SJCRH30 (cell line): Measurements from ENCODE around the gene IL1RL2. TPM values are rescaled to one million over a fixed set of nuclear protein-coding genes. Genes with fewer than 3 reads are reported as not detected.

Source experiments
- DNase-seq, 2 experiments: peaks; one replicate each; pipeline ENCODE4 v3.0.0-alpha.2; 2015 to 2020
- H3K27ac ChIP-seq: fragments of 250-450 bp; sonication (Bioruptor Pico); 2 replicates; pipeline ENCODE4 v1.5.1; 2020; ENCODE audit warnings: mild to moderate bottlenecking, moderate library complexity
- H3K27me3 ChIP-seq: fragments of 250-450 bp; sonication (Bioruptor Pico); 2 replicates; pipeline ENCODE4 v1.5.1; 2020; ENCODE audit warnings: mild to moderate bottlenecking, moderate library complexity
- H3K36me3 ChIP-seq: fragments of 250-450 bp; sonication (Bioruptor Pico); 2 replicates; pipeline ENCODE4 v1.5.1; 2020; ENCODE audit warnings: mild to moderate bottlenecking, moderate library complexity
- H3K4me1 ChIP-seq: fragments of 250-450 bp; sonication (Bioruptor Pico); 2 replicates; pipeline ENCODE4 v1.5.1; 2020; ENCODE audit warnings: mild to moderate bottlenecking, moderate library complexity
- H3K4me3 ChIP-seq: fragments of 250-450 bp; sonication (Bioruptor Pico); 2 replicates; pipeline ENCODE4 v1.5.1; 2020; ENCODE audit warnings: mild to moderate bottlenecking, moderate library complexity
- H3K9me3 ChIP-seq: fragments of 250-450 bp; sonication (Bioruptor Pico); replicated peaks from 2 replicates; pipeline ENCODE4 v1.5.1; 2020; ENCODE audit warnings: mild to moderate bottlenecking, moderate library complexity
- total RNA-seq: library from RNA; depleted of rRNA; stranded (reverse); fragments of >200 nt; shearing (Covaris generic); gene quantifications from 2 replicates; pipeline ENCODE4 v1.2.3, GENCODE V29; 2014; rRNA removed

Gene IL1RL2
- total RNA-seq: not detected in 2 replicates

- Histone ChIP-seq H3K4me1 (no peaks in the 10 kb centered on the region), H3K36me3 (no peaks in the 10 kb centered on the region), H3K9me3 (no peaks in the 10 kb centered on the region), H3K27me3 (0 out of 2 replicates have a peak, but pooled peaks cover 3% of the 10 kb centered on the region), H3K4me3 (no peak within 1 kb of the TSS), H3K27ac (no peak within 1 kb of the TSS)
- DNase-seq: no peak
These were observed at the start of gene IL1RL2 for GRCh38 chr2:102186791-102187495. IL1RL2 (plus strand) TSS chr2:102187023; CDS start chr2:102187868, 845 bp downstream.

DNA sequence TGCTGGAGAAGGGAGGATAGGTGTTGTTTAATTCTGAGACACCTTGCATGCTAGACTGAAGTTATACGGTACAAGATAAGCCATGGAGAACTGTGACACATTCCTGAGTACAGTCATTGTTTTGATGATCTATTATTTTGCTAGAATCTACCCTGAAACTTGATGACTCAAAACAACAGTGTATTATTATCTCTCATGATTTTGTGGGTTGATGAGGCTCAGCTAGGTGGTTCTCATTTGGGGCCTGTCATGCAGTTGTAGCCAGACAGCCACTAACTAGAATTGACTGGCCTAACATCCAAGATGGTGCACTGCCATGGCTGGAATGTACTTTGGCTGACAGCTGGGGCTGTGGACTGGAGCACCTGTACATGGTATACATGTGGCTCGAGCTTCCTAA, 49.7 kb upstream of the IL1RL2 start:
- no peaks in the 10 kb centered on the region for H3K9me3 ChIP-seq
- H3K36me3 ChIP-seq: no peaks in the 10 kb centered on the region
- H3K27ac ChIP-seq: no peak overlapping the region
- DNase-seq: no peak
- H3K4me1 ChIP-seq: no peaks in the 10 kb centered on the region
- H3K4me3 ChIP-seq: no peak overlapping the region
- H3K27me3 ChIP-seq: no peaks in the 10 kb centered on the region

DNA sequence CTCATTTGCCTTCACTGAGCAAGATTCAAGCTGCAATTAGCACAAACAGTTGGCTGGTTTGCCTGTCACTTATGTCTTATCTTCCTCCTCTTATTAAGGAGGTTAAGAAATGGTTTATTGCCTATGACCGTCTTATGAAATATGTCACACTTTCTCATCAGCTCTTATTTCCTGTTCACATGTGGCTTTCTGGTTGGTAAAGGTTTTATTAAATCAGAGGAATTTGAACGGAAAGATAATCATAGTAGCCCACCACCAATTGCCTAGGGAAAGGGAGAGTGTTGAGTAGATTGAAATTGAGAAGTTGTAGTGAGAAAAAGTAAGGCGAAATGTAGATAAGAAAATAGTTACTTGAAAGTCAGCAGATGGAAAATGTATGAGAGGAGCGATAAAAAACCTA, 48.5 kb upstream of the IL1RL2 start:
- Histone ChIP-seq H3K4me1 (no peaks in the 10 kb centered on the region), H3K27ac (no peak overlapping the region), H3K9me3 (no peaks in the 10 kb centered on the region), H3K4me3 (no peak overlapping the region), H3K27me3 (no peaks in the 10 kb centered on the region), H3K36me3 (no peaks in the 10 kb centered on the region)
- no peak for DNase-seq

GRCh38 chr2:102139851-102140250, 47.0 kb upstream of the IL1RL2 start:
- no peak overlapping the region for H3K4me3 ChIP-seq
- no peaks in the 10 kb centered on the region for H3K27me3 ChIP-seq
- no peaks in the 10 kb centered on the region for H3K4me1 ChIP-seq
- no peaks in the 10 kb centered on the region for H3K9me3 ChIP-seq
- no peak overlapping the region for H3K27ac ChIP-seq
- DNase-seq: no peak
- no peaks in the 10 kb centered on the region for H3K36me3 ChIP-seq

GRCh38 chr2:102140377-102140776, 46.4 kb upstream of the IL1RL2 start:
- Histone ChIP-seq H3K27ac (no peak overlapping the region), H3K4me1 (no peaks in the 10 kb centered on the region), H3K9me3 (no peaks in the 10 kb centered on the region), H3K4me3 (no peak overlapping the region), H3K36me3 (no peaks in the 10 kb centered on the region), H3K27me3 (no peaks in the 10 kb centered on the region)
- DNase-seq: no peak

- Histone ChIP-seq H3K27ac (no peak overlapping the region), H3K4me3 (no peak overlapping the region), H3K9me3 (no peaks in the 10 kb centered on the region), H3K36me3 (no peaks in the 10 kb centered on the region), H3K27me3 (no peaks in the 10 kb centered on the region), H3K4me1 (no peaks in the 10 kb centered on the region)
- no peak for DNase-seq
These were observed 45.5 kb upstream of the IL1RL2 start for GRCh38 chr2:102141011-102141943.

- H3K4me3 ChIP-seq: no peak within 1 kb of the TSS
- no peaks in the 10 kb centered on the region for H3K36me3 ChIP-seq
- no peaks in the 10 kb centered on the region for H3K27me3 ChIP-seq
- H3K4me1 ChIP-seq: no peaks in the 10 kb centered on the region
- no peak within 1 kb of the TSS for H3K27ac ChIP-seq
- no peaks in the 10 kb centered on the region for H3K9me3 ChIP-seq
- no peak for DNase-seq
These were observed 44.6 kb upstream of the IL1RL2 start, which contains the start of gene IL1R1 for GRCh38 chr2:102141970-102142828. IL1R1 (plus strand) TSS chr2:102142746; CDS start chr2:102157725, 14,979 bp downstream.

GRCh38 chr2:102142829-102143449, 43.9 kb upstream of the IL1RL2 start:
- DNase-seq: no peak
- H3K9me3 ChIP-seq: no peaks in the 10 kb centered on the region
- no peak overlapping the region for H3K27ac ChIP-seq
- no peaks in the 10 kb centered on the region for H3K4me1 ChIP-seq
- H3K4me3 ChIP-seq: no peak overlapping the region
- H3K27me3 ChIP-seq: no peaks in the 10 kb centered on the region
- no peaks in the 10 kb centered on the region for H3K36me3 ChIP-seq

DNA sequence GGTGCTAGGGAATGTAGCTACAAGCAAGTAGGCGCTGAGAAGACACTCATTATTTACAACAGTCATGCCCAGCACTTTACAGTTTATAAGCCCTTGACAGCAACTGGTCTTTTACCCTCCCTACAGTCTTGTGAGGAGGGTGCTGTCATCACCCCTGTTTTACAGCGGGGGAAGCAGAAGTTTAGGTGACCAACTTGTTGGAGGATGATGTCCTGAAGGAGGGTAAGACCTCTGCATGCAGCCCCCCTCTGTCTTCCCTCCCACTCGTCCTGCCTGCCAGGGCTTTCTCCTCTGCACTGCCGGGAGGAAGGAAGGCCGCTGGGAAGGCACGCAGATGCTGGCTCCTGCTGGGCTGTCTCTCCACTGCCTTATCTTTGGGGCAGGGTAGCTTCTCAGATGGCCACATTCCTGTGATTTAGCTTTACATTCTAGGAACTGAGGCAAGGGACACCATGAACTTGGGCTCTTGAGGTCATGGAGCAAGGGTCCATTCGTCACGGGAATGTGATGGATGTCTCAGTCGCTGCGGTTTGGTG, 43.3 kb upstream of the IL1RL2 start:
- no peak for DNase-seq
- Histone ChIP-seq H3K27ac (no peak overlapping the region), H3K27me3 (no peaks in the 10 kb centered on the region), H3K9me3 (no peaks in the 10 kb centered on the region), H3K36me3 (no peaks in the 10 kb centered on the region), H3K4me1 (no peaks in the 10 kb centered on the region), H3K4me3 (no peak overlapping the region)

DNA sequence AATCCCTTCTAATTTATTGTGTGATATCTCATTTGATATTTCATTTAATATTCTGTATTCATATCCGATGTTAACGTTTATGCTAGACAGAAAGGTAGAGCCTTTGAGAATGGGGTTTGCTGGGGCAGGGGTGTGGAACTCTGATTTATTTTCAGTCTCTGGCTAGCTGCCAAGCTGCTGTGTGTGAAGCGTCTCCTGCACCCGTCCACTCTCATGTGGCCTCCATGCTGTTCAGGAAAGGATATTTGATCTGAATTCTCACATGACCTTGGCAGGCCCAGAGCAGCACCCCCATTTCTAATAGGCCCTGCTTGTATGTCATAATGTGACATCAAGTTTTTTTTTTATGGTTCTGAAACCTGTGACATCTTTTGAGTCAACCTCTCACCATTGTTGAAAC, 42.7 kb upstream of the IL1RL2 start:
- no peaks in the 10 kb centered on the region for H3K9me3 ChIP-seq
- no peak overlapping the region for H3K27ac ChIP-seq
- no peak overlapping the region for H3K4me3 ChIP-seq
- no peaks in the 10 kb centered on the region for H3K27me3 ChIP-seq
- DNase-seq: no peak
- H3K4me1 ChIP-seq: no peaks in the 10 kb centered on the region
- no peaks in the 10 kb centered on the region for H3K36me3 ChIP-seq

GRCh38 chr2:102145107-102145506, 41.7 kb upstream of the IL1RL2 start:
- H3K36me3 ChIP-seq: no peaks in the 10 kb centered on the region
- H3K9me3 ChIP-seq: no peaks in the 10 kb centered on the region
- H3K4me1 ChIP-seq: no peaks in the 10 kb centered on the region
- no peak for DNase-seq
- H3K27me3 ChIP-seq: no peaks in the 10 kb centered on the region
- H3K27ac ChIP-seq: no peak overlapping the region
- H3K4me3 ChIP-seq: no peak overlapping the region

- Histone ChIP-seq H3K27me3 (no peaks in the 10 kb centered on the region), H3K9me3 (no peaks in the 10 kb centered on the region), H3K4me1 (no peaks in the 10 kb centered on the region), H3K36me3 (no peaks in the 10 kb centered on the region), H3K27ac (no peak overlapping the region), H3K4me3 (no peak overlapping the region)
- no peak for DNase-seq
These were observed 40.9 kb upstream of the IL1RL2 start for GRCh38 chr2:102145934-102146333.

- no peaks in the 10 kb centered on the region for H3K36me3 ChIP-seq
- H3K27ac ChIP-seq: no peak overlapping the region
- H3K4me3 ChIP-seq: no peak overlapping the region
- no peak for DNase-seq
- H3K9me3 ChIP-seq: no peaks in the 10 kb centered on the region
- H3K4me1 ChIP-seq: no peaks in the 10 kb centered on the region
- no peaks in the 10 kb centered on the region for H3K27me3 ChIP-seq
These were observed 38.9 kb upstream of the IL1RL2 start for GRCh38 chr2:102147935-102148334.

DNA sequence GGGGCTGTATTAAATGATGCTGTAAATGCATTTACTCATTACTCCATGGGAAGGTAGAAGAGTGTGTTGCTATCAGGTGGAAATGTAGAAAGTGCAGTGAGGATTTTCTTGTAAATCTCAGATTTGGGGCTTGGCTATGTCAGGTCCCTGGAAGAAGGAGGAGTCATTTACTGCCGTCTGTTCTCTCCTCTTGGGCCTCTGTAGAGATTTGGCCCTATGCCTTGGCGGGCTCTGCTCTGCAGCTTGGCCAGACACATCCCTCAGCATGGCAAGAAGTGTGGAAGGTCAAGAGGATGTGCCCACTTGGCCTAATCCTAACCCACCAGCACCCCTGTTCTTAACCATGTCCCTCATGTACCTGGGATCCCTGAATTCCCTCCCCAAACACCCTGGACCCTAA, 37.6 kb upstream of the IL1RL2 start:
- Histone ChIP-seq H3K9me3 (no peaks in the 10 kb centered on the region), H3K4me1 (no peaks in the 10 kb centered on the region), H3K36me3 (no peaks in the 10 kb centered on the region), H3K4me3 (no peak overlapping the region), H3K27ac (no peak overlapping the region), H3K27me3 (no peaks in the 10 kb centered on the region)
- no peak for DNase-seq
